Activated CD4-positive, alpha-beta T cell treated with anti-CD3 and anti-CD28 coated beads for 36 hours (primary cell): Measurements from ENCODE around the gene CACNA1I. TPM values are rescaled to one million over a fixed set of nuclear protein-coding genes. Genes with fewer than 3 reads are reported as not detected.

ENCODE experiments used
- ATAC-seq: fragments of 200-7000 bp; cut with Tn5 transposase; one replicate; pipeline ENCODE4 v1.10.0; 2021; ENCODE audit warnings: mild to moderate bottlenecking, moderate library complexity
- CTCF ChIA-PET: fragments of 350-600 bp; sonication (Branson Sonifier 250); formaldehyde crosslinking; loops from one replicate; lab custom pipeline; 2021; ENCODE audit warnings: antibody characterized with exemption; lab: Charles Lee
- POLR2A ChIA-PET: fragments of 350-600 bp; sonication (Branson Sonifier 250); formaldehyde crosslinking; loops from one replicate; lab custom pipeline; 2021; ENCODE audit warnings: antibody characterized with exemption, inconsistent platforms; lab: Charles Lee
- DNase-seq: peaks from one replicate; pipeline ENCODE4 v3.0.0-alpha.2; 2020
- H3K27ac Mint-ChIP-seq: one replicate; pipeline ENCODE4 v1.8.0; 2021; ENCODE audit warnings: mixed read lengths
- H3K27me3 Mint-ChIP-seq: one replicate; pipeline ENCODE4 v1.8.0; 2021; ENCODE audit warnings: mixed read lengths
- H3K36me3 Mint-ChIP-seq: one replicate; pipeline ENCODE4 v1.8.0; 2021; ENCODE audit warnings: low read depth, mixed read lengths
- H3K4me1 Mint-ChIP-seq: one replicate; pipeline ENCODE4 v1.8.0; 2021; ENCODE audit warnings: mixed read lengths
- H3K4me3 Mint-ChIP-seq: one replicate; pipeline ENCODE4 v1.8.0; 2021; ENCODE audit warnings: mild to moderate bottlenecking, moderate library complexity, mixed read lengths
- H3K9me3 Mint-ChIP-seq: one replicate; pipeline ENCODE4 v1.8.0; 2021; ENCODE audit warnings: low read depth, mixed read lengths
- intact Hi-C, 2 experiments: fragments of 100-400 bp; cut with DNase I in 1 of 2; cut with micrococcal nuclease in 1 of 2; formaldehyde crosslinking; loops; one replicate each; pipeline versions ENCODE4 v1.14.2 to v1.15.1; 2022 to 2024; cut with DNase I, micrococcal nuclease
- total RNA-seq, 2 experiments: library from RNA; stranded (reverse); gene quantifications; one replicate each; pipeline ENCODE4 v1.2.3, GENCODE V29; 2021

The CACNA1I gene
- total RNA-seq, 2 experiments from 2014 or later: 0.37 to 0.39 TPM

GRCh38 chr22:39528080-39528661 lies 42.4 kb upstream of the CACNA1I start:
- ATAC-seq (no peak), DNase-seq (no peak)
- Mint-ChIP-seq H3K4me1 (peaks cover 78% of the 10 kb centered on the region), H3K27ac (peak overlapping the region; percentile 66), H3K36me3 (peaks cover 64% of the 10 kb centered on the region), H3K4me3 (peak overlapping the region; percentile 67), H3K9me3 (no peaks in the 10 kb centered on the region), H3K27me3 (no peaks in the 10 kb centered on the region)
- intact Hi-C loops: loop anchor here in 1 of 2 experiments (2.0 to 10.0 kb wide), 3 partner anchors 357 to 823 kb away; partner anchors contain the start of genes APOBEC3C, GTPBP1 and JOSD1
- POLR2A ChIA-PET: interaction anchor here (0.8 to 1.8 kb wide), 5 partner anchors 7 to 209 kb away, joined by 3 to 27 read pairs (median 6); partner anchors contain the start of genes ATF4 and RPL3
- CTCF ChIA-PET: interaction anchor here (0.6 to 4.8 kb wide), 18 partner anchors 8 to 509 kb away, joined by 3 to 100 read pairs (median 5); partner anchors contain the start of genes ATF4 and MIEF1

- Mint-ChIP-seq H3K27me3 (no peaks in the 10 kb centered on the region), H3K4me1 (peaks cover 75% of the 10 kb centered on the region), H3K4me3 (peak overlapping the region; percentile 67), H3K27ac (peak overlapping the region; percentile 81), H3K36me3 (peaks cover 59% of the 10 kb centered on the region), H3K9me3 (no peaks in the 10 kb centered on the region)
- CTCF ChIA-PET: interaction anchor here (0.6 to 4.8 kb wide), 38 partner anchors 8 to 591 kb away, joined by 3 to 100 read pairs (median 4); partner anchors contain the start of genes ATF4, MIEF1, RPL3 and TAB1
- peak; percentile 37 for ATAC-seq
- intact Hi-C loops: loop anchor here (1.0 to 10.0 kb wide), 5 partner anchors 36 to 824 kb away; partner anchors contain the start of genes APOBEC3C (in 1 of the 2), GTPBP1 (in 1 of the 2) and JOSD1 (in 1 of the 2)
- DNase-seq: peak; percentile 96
- POLR2A ChIA-PET: interaction anchor here (0.7 to 1.8 kb wide), 12 partner anchors 8 to 465 kb away, joined by 3 to 27 read pairs (median 6); partner anchors contain the start of genes ATF4, MIEF1, RPL3 and TAB1
Measured at GRCh38 chr22:39528681-39529486, 41.7 kb upstream of the CACNA1I start.

GRCh38 chr22:39529487-39529851 lies 41.1 kb upstream of the CACNA1I start:
- Mint-ChIP-seq H3K36me3 (peaks cover 54% of the 10 kb centered on the region), H3K4me3 (peak overlapping the region; percentile 67), H3K27me3 (no peaks in the 10 kb centered on the region), H3K27ac (peak overlapping the region; percentile 81), H3K9me3 (no peaks in the 10 kb centered on the region), H3K4me1 (peaks cover 75% of the 10 kb centered on the region)
- ATAC-seq (no peak), DNase-seq (no peak)
- CTCF ChIA-PET: interaction anchor here (0.7 to 4.8 kb wide), 34 partner anchors 8 to 590 kb away, joined by 3 to 100 read pairs (median 5); partner anchors contain the start of genes ATF4, MIEF1, RPL3 and TAB1
- intact Hi-C loops: loop anchor here (1.0 to 10.0 kb wide), 5 partner anchors 36 to 825 kb away; partner anchors contain the start of genes APOBEC3C (in 1 of the 2), GTPBP1 (in 1 of the 2) and JOSD1 (in 1 of the 2)
- POLR2A ChIA-PET: interaction anchor here (0.7 to 1.8 kb wide), 9 partner anchors 8 to 464 kb away, joined by 3 to 27 read pairs (median 6); partner anchors contain the start of genes ATF4, MIEF1 and RPL3

- intact Hi-C loops: loop anchor here (5.0 to 10.0 kb wide), 5 partner anchors 375 to 817 kb away; partner anchors contain the start of genes ADSL (in 1 of the 2) and GRAP2 (in 1 of the 2)
- H3K9me3 Mint-ChIP-seq: no peaks in the 10 kb centered on the region
- ChIA-PET CTCF (interaction anchor here (0.7 to 4.8 kb wide), 13 partner anchors 13 to 514 kb away, joined by 3 to 100 read pairs (median 8); partner anchors contain the start of genes MIEF1, RPL3 and TAB1), POLR2A (interaction anchor here (0.8 to 1.8 kb wide), 3 partner anchors 9 to 11 kb away, joined by 3 to 27 read pairs (median 5); partner anchors contain the start of gene ATF4)
- no peak for ATAC-seq
- H3K27me3 Mint-ChIP-seq: no peaks in the 10 kb centered on the region
- peaks cover 69% of the 10 kb centered on the region for H3K4me1 Mint-ChIP-seq
- H3K36me3 Mint-ChIP-seq: peaks cover 48% of the 10 kb centered on the region
- H3K4me3 Mint-ChIP-seq: peak overlapping the region; percentile 98
- no peak for DNase-seq
- H3K27ac Mint-ChIP-seq: peak overlapping the region; percentile 81
Measured at GRCh38 chr22:39530116-39530515, 40.4 kb upstream of the CACNA1I start.

- H3K36me3 Mint-ChIP-seq: peaks cover 42% of the 10 kb centered on the region
- peak overlapping the region; percentile 53 for H3K27ac Mint-ChIP-seq
- ChIA-PET CTCF (interaction anchor here (0.7 to 4.8 kb wide), 14 partner anchors 8 to 513 kb away, joined by 3 to 100 read pairs (median 4); partner anchors contain the start of genes MIEF1, RPL3 and TAB1), POLR2A (interaction anchor here (0.8 to 2.1 kb wide), 4 partner anchors 8 to 513 kb away, joined by 3 to 11 read pairs (median 4); no protein-coding TSS in a partner anchor)
- peak overlapping the region; percentile 98 for H3K4me3 Mint-ChIP-seq
- ATAC-seq (no peak), DNase-seq (no peak)
- H3K9me3 Mint-ChIP-seq: no peaks in the 10 kb centered on the region
- intact Hi-C loops: loop anchor here (5.0 to 10.0 kb wide), 5 partner anchors 374 to 816 kb away; partner anchors contain the start of genes ADSL (in 1 of the 2) and GRAP2 (in 1 of the 2)
- H3K4me1 Mint-ChIP-seq: peaks cover 63% of the 10 kb centered on the region
- no peaks in the 10 kb centered on the region for H3K27me3 Mint-ChIP-seq
Measured at GRCh38 chr22:39530692-39531331, 39.7 kb upstream of the CACNA1I start.

- CTCF ChIA-PET: interaction anchor here (1.2 to 4.8 kb wide), 5 partner anchors 10 to 396 kb away, joined by 4 to 100 read pairs (median 6); partner anchors contain the start of gene MIEF1
- H3K27me3 Mint-ChIP-seq: no peaks in the 10 kb centered on the region
- no peaks in the 10 kb centered on the region for H3K9me3 Mint-ChIP-seq
- POLR2A ChIA-PET: interaction anchor here (0.6 to 2.1 kb wide), 6 partner anchors 10 to 362 kb away, joined by 4 to 11 read pairs (median 6); partner anchors contain the start of genes ATF4 and RPL3
- intact Hi-C loops: loop anchor here (1.0 to 10.0 kb wide), 14 partner anchors 12 to 815 kb away; partner anchors contain the start of genes ADSL (in 2 of the 2), ATF4 (in 2 of the 2), MIEF1 (in 2 of the 2) and CBX6 (in 1 of the 2)
- peaks cover 51% of the 10 kb centered on the region for H3K4me1 Mint-ChIP-seq
- DNase-seq (peak; percentile 100), ATAC-seq (peak; percentile 89)
- H3K36me3 Mint-ChIP-seq: peaks cover 37% of the 10 kb centered on the region
- peak within 1 kb of the TSS; percentile 92 for H3K27ac Mint-ChIP-seq
- H3K4me3 Mint-ChIP-seq: peak within 1 kb of the TSS; percentile 98
Measured at GRCh38 chr22:39532215-39533073, 38.1 kb upstream of the CACNA1I start, which contains the start of gene RPS19BP1. Gene RPS19BP1 (minus strand): TSS chr22:39532748. CDS start chr22:39532738, 10 bp downstream.

- intact Hi-C loops: loop anchor here (1.0 to 10.0 kb wide), 8 partner anchors 371 to 813 kb away; partner anchors contain the start of genes ADSL (in 1 of the 2) and GRAP2 (in 1 of the 2)
- Mint-ChIP-seq H3K27me3 (no peaks in the 10 kb centered on the region), H3K9me3 (no peaks in the 10 kb centered on the region), H3K4me3 (no peak overlapping the region), H3K27ac (peak overlapping the region; percentile 78), H3K36me3 (peaks cover 27% of the 10 kb centered on the region), H3K4me1 (peaks cover 35% of the 10 kb centered on the region)
- DNase-seq (no peak), ATAC-seq (no peak)
- ChIA-PET CTCF (interaction anchor here (0.5 to 2.8 kb wide), 31 partner anchors 15 to 1954 kb away, joined by 3 to 43 read pairs (median 4); partner anchors contain the start of genes LGALS2 and MIEF1), POLR2A (interaction anchor here (0.8 to 1.0 kb wide), 3 partner anchors 214 to 502 kb away, joined by 3 read pairs; partner anchors contain the start of gene RPL3)
Measured at GRCh38 chr22:39534092-39534506, 36.5 kb upstream of the CACNA1I start.

- H3K4me3 Mint-ChIP-seq: no peak overlapping the region
- peak; percentile 8 for ATAC-seq
- no peaks in the 10 kb centered on the region for H3K27me3 Mint-ChIP-seq
- intact Hi-C loops: loop anchor here (1.0 to 10.0 kb wide), 8 partner anchors 370 to 813 kb away; partner anchors contain the start of genes ADSL (in 1 of the 2) and GRAP2 (in 1 of the 2)
- peaks cover 20% of the 10 kb centered on the region for H3K36me3 Mint-ChIP-seq
- DNase-seq: peak; percentile 91
- peaks cover 28% of the 10 kb centered on the region for H3K4me1 Mint-ChIP-seq
- H3K27ac Mint-ChIP-seq: peak overlapping the region; percentile 78
- no peaks in the 10 kb centered on the region for H3K9me3 Mint-ChIP-seq
- CTCF ChIA-PET: interaction anchor here (0.5 to 2.8 kb wide), 37 partner anchors 14 to 1955 kb away, joined by 3 to 43 read pairs (median 3); partner anchors contain the start of genes LGALS2 and MIEF1
- POLR2A ChIA-PET: interaction anchor here (0.6 to 1.0 kb wide), 4 partner anchors 215 to 502 kb away, joined by 3 to 4 read pairs (median 3); partner anchors contain the start of gene RPL3
Measured at GRCh38 chr22:39534591-39535356, 35.8 kb upstream of the CACNA1I start.
